ENCODE results near the gene APH1A. TPM values are rescaled to one million over a fixed set of nuclear protein-coding genes. Genes with fewer than 3 reads are reported as not detected.

APH1A gene
- total and polyA plus RNA-seq, 8 donors: 127 to 206 (median 177) TPM

- intact Hi-C loops (cut with DNase I): no loop called here
- no peak for TF ChIP-seq CTCF (IDR thresholded peaks at IDR 0.05)
- Histone ChIP-seq H3K4me3 (peak within 1 kb of the TSS; percentile 71 to 75), H3K27ac (peak within 1 kb of the TSS; percentile 92 to 98), H3K27me3 (no peaks in the 10 kb centered on the region), H3K36me3 (peaks cover 0 to 3% of the 10 kb centered on the region in 2 donors), H3K9me3 (no peaks in the 10 kb centered on the region), H3K4me1 (peaks cover 8 to 24% of the 10 kb centered on the region in 2 donors)
- peak; percentile 94 to 99 (median 96) for DNase-seq
- ATAC-seq: peak; percentile 89
These were observed 32.8 kb downstream of the APH1A start, which contains the start of gene ANP32E for GRCh38 chr1:150235852-150236613. Gene ANP32E, minus strand, starts transcription at chr1:150236112. Its CDS starts 326 bp downstream, at chr1:150235786.

DNA sequence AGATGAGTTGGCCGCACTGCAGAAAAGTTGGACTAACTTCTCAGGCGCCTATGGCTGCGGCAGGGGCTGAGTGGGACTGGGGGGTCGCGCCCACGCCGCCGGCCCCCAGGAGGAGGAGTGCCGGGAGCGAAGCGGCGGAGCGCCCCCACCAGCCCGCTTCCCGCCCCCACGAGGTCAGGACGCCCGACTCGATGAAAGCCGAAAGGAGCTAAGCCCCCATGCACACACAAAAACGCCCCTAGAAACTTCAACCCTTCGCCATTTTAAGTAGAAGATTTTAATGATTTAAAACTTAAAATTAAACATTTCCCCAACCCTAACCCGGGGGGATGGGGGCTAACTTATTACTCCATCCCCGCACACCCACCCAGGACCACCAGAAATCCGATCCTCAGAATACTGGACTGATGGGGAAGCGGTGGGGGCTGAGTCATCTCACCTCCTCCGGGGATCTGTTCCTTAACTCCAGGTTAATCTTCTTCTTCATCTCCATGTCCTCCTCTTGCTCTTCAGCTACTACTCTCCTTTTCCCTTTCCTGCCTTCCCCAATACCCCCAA, 33.4 kb downstream of the APH1A start:
- H3K36me3 ChIP-seq: peaks cover 0 to 10% of the 10 kb centered on the region in 2 donors
- peaks cover 8 to 24% of the 10 kb centered on the region in 2 donors for H3K4me1 ChIP-seq
- ATAC-seq: peak; percentile 5
- peak in 2 of 4 donors; percentile 36 to 46 for DNase-seq
- TF ChIP-seq CTCF (IDR thresholded peaks at IDR 0.05): no peak
- intact Hi-C loops (cut with DNase I): no loop called here
- peak overlapping the region; percentile 92 to 98 for H3K27ac ChIP-seq
- H3K27me3 ChIP-seq: no peaks in the 10 kb centered on the region
- peak overlapping the region; percentile 71 to 75 for H3K4me3 ChIP-seq
- H3K9me3 ChIP-seq: no peaks in the 10 kb centered on the region

- Histone ChIP-seq H3K27ac (peak overlapping the region; percentile 92 to 98), H3K36me3 (peaks cover 0 to 15% of the 10 kb centered on the region in 2 donors), H3K4me1 (peaks cover 8 to 24% of the 10 kb centered on the region in 2 donors), H3K4me3 (peak overlapping the region; percentile 71 to 75), H3K9me3 (no peaks in the 10 kb centered on the region), H3K27me3 (no peaks in the 10 kb centered on the region)
- intact Hi-C loops (cut with DNase I): no loop called here
- no peak for TF ChIP-seq CTCF (IDR thresholded peaks at IDR 0.05)
- DNase-seq (peak; percentile 80 to 95 (median 89)), ATAC-seq (peak; percentile 72)
These were observed 34.1 kb downstream of the APH1A start for GRCh38 chr1:150234566-150235293.

- no peaks in the 10 kb centered on the region for H3K9me3 ChIP-seq
- intact Hi-C loops (cut with DNase I): no loop called here
- H3K36me3 ChIP-seq: peaks cover 0 to 20% of the 10 kb centered on the region in 2 donors
- H3K4me3 ChIP-seq: peak overlapping the region; percentile 71 to 75
- H3K4me1 ChIP-seq: peaks cover 8 to 24% of the 10 kb centered on the region in 2 donors
- ATAC-seq (peak; percentile 3), DNase-seq (no peak)
- H3K27ac ChIP-seq: peak overlapping the region; percentile 92 to 98
- no peak for TF ChIP-seq CTCF (IDR thresholded peaks at IDR 0.05)
- no peaks in the 10 kb centered on the region for H3K27me3 ChIP-seq
These were observed 34.6 kb downstream of the APH1A start for GRCh38 chr1:150234309-150234565.

Data from left lung (tissue), 10 donors.